ENCODE measurements around the gene FRS2. TPM values are rescaled to one million over a fixed set of nuclear protein-coding genes. Genes with fewer than 3 reads are reported as not detected.
A peak's percentile ranks its signal among the peaks of the same experiment; 100 is the strongest.

Gene FRS2
- total and polyA plus RNA-seq, 2 donors from 2014 or later, result 4.6 to 31.4 TPM

DNA sequence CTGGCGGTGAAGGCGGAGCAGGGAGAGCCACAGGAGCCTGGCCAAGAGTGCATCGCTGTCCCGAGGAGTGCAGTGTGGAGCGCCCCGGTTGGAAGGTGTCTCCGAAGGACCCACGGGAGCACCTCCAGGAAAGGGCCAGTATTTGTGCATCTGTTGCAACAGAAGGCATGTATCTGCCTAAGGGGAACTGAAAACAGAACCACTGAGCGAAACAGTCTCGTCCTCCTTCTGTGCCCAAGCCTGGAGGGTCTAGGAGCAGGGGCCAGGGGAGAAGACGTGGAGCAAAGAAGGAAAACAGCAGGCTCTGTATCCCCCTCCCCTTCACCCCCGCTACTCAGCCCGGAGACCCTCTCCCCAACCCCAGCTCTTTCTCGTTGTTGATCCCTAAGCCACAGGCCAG is 145.8 kb downstream of the FRS2 start:
- FAIRE-seq (no peak), DNase-seq (no peak)
- intact Hi-C loops (cut with DNase I), result no loop called here
- Histone ChIP-seq H3K27ac (ENCODE audit: low read depth in 2 of 2, low read length in 2 of 2) (no peak overlapping the region), H3K36me3 (ENCODE audit: control insufficient read depth in 2 of 3, insufficient read depth in 3 of 3, low read length in 3 of 3) (no peaks in the 10 kb centered on the region), H3K4me1 (ENCODE audit: control insufficient read depth in 2 of 3, insufficient read depth in 2 of 3, low read depth in 1 of 3, low read length in 3 of 3) (no peaks in the 10 kb centered on the region), H3K27me3 (ENCODE audit: control insufficient read depth, insufficient read depth, low read length) (no peaks in the 10 kb centered on the region), H3K9ac (ENCODE audit: low read length in 3 of 3) (no peak overlapping the region), H3K4me3 (ENCODE audit: low read length in 3 of 3) (no peak overlapping the region), H3K9me3 (ENCODE audit: control insufficient read depth in 2 of 3, insufficient read depth in 1 of 3, low read length in 3 of 3) (no peaks in the 10 kb centered on the region)
- TF ChIP-seq, protein P1, sequence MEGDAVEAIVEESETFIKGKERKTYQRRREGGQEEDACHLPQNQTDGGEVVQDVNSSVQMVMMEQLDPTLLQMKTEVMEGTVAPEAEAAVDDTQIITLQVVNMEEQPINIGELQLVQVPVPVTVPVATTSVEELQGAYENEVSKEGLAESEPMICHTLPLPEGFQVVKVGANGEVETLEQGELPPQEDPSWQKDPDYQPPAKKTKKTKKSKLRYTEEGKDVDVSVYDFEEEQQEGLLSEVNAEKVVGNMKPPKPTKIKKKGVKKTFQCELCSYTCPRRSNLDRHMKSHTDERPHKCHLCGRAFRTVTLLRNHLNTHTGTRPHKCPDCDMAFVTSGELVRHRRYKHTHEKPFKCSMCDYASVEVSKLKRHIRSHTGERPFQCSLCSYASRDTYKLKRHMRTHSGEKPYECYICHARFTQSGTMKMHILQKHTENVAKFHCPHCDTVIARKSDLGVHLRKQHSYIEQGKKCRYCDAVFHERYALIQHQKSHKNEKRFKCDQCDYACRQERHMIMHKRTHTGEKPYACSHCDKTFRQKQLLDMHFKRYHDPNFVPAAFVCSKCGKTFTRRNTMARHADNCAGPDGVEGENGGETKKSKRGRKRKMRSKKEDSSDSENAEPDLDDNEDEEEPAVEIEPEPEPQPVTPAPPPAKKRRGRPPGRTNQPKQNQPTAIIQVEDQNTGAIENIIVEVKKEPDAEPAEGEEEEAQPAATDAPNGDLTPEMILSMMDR (IDR thresholded peaks at IDR 0.05; ENCODE audit: borderline replicate concordance, extremely low read depth, insufficient read depth), result no peak

DNA sequence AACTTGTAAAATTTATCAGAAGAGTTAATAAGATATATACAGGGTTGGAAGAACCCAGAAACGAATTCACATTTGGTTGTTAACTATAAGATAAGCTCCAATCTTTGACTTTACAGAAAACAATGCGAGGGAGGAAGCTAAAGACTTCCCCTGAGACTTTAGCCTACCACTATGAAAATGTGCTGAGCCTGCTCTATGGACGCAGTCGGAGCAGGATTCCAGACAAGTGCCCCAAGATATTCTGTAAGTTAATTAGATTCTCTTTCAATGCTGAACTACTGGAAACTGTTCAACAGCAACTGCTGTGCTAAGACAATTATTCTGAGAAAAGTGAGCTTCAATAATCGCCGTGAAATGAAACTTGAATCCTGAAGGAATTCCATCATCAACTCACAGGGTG is 148.9 kb downstream of the FRS2 start:
- Histone ChIP-seq H3K36me3 (ENCODE audit: control insufficient read depth in 2 of 3, insufficient read depth in 3 of 3, low read length in 3 of 3) (no peaks in the 10 kb centered on the region), H3K9me3 (ENCODE audit: control insufficient read depth in 2 of 3, insufficient read depth in 1 of 3, low read length in 3 of 3) (no peaks in the 10 kb centered on the region), H3K4me3 (ENCODE audit: low read length in 3 of 3) (no peak overlapping the region), H3K4me1 (ENCODE audit: control insufficient read depth in 2 of 3, insufficient read depth in 2 of 3, low read depth in 1 of 3, low read length in 3 of 3) (no peaks in the 10 kb centered on the region), H3K9ac (ENCODE audit: low read length in 3 of 3) (no peak overlapping the region), H3K27ac (ENCODE audit: low read depth in 2 of 2, low read length in 2 of 2) (no peak overlapping the region), H3K27me3 (ENCODE audit: control insufficient read depth, insufficient read depth, low read length) (no peaks in the 10 kb centered on the region)
- TF ChIP-seq, protein P1 (IDR thresholded peaks at IDR 0.05; ENCODE audit: borderline replicate concordance, extremely low read depth, insufficient read depth), result no peak
- intact Hi-C loops (cut with DNase I), result no loop called here
- DNase-seq (peak in 1 of 5 donors; percentile 7), FAIRE-seq (no peak)

DNA sequence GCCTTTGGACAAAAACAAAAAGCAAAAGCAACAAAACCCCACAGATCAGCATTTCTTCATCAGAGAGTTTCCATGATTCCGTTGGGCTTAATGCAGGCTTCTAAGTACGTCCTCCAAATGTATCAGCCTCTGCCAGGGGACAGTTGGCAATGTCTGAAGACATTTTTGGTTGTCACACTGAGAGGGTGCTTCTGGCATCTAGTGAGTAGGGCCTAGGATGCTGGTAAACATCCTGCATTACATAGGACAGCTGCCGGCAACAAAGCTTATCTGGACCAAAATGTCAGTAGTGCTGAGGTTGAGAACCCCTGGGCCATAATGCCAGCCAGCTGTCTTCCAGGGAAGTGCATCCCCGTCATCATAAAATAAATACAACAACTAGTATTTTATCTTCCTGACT is 149.9 kb downstream of the FRS2 start:
- intact Hi-C loops (cut with DNase I), result no loop called here
- no peak for FAIRE-seq
- TF ChIP-seq, protein P1 (IDR thresholded peaks at IDR 0.05; ENCODE audit: borderline replicate concordance, extremely low read depth, insufficient read depth), result no peak
- no peak overlapping the region for H3K27ac ChIP-seq (ENCODE audit: low read depth in 2 of 2, low read length in 2 of 2)
- H3K36me3 ChIP-seq (ENCODE audit: control insufficient read depth in 2 of 3, insufficient read depth in 3 of 3, low read length in 3 of 3), result no peaks in the 10 kb centered on the region
- no peak overlapping the region for H3K9ac ChIP-seq (ENCODE audit: low read length in 3 of 3)
- no peak for DNase-seq
- H3K4me3 ChIP-seq (ENCODE audit: low read length in 3 of 3), result no peak overlapping the region
- no peaks in the 10 kb centered on the region for H3K27me3 ChIP-seq (ENCODE audit: control insufficient read depth, insufficient read depth, low read length)
- no peaks in the 10 kb centered on the region for H3K4me1 ChIP-seq (ENCODE audit: control insufficient read depth in 2 of 3, insufficient read depth in 2 of 3, low read depth in 1 of 3, low read length in 3 of 3)
- H3K9me3 ChIP-seq (ENCODE audit: control insufficient read depth in 2 of 3, insufficient read depth in 1 of 3, low read length in 3 of 3), result no peaks in the 10 kb centered on the region

DNA sequence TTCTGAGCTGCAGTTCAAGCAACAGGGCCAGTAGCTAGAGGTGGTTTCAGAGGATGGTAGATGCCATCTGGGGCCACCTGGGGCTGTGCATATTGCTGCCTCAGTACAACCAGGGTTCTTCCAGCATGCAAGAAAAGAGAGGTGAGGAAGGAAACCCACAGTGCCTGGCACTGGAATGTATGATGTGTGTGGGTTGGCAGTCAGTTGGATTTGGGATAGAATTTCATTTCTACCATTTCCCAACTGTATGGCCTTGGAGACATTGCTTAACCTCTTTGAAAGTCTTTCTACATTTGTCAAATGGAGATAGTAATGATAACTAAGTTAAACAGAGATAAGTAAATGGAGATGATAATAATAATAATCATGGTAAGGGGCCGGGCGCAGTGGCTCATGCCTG is 150.7 kb downstream of the FRS2 start:
- H3K4me1 ChIP-seq (ENCODE audit: control insufficient read depth in 2 of 3, insufficient read depth in 2 of 3, low read depth in 1 of 3, low read length in 3 of 3), result no peaks in the 10 kb centered on the region
- no peaks in the 10 kb centered on the region for H3K9me3 ChIP-seq (ENCODE audit: control insufficient read depth in 2 of 3, insufficient read depth in 1 of 3, low read length in 3 of 3)
- no peak overlapping the region for H3K4me3 ChIP-seq (ENCODE audit: low read length in 3 of 3)
- FAIRE-seq, result no peak
- H3K36me3 ChIP-seq (ENCODE audit: control insufficient read depth in 2 of 3, insufficient read depth in 3 of 3, low read length in 3 of 3), result no peaks in the 10 kb centered on the region
- intact Hi-C loops (cut with DNase I), result no loop called here
- DNase-seq, result no peak
- TF ChIP-seq, protein P1 (IDR thresholded peaks at IDR 0.05; ENCODE audit: borderline replicate concordance, extremely low read depth, insufficient read depth), result no peak
- H3K27me3 ChIP-seq (ENCODE audit: control insufficient read depth, insufficient read depth, low read length), result no peaks in the 10 kb centered on the region
- H3K27ac ChIP-seq (ENCODE audit: low read depth in 2 of 2, low read length in 2 of 2), result no peak overlapping the region
- no peak overlapping the region for H3K9ac ChIP-seq (ENCODE audit: low read length in 3 of 3)

Measured in kidney (tissue), 14 donors.